Keratinocyte (primary cell): ENCODE data around the gene TBXAS1. TPM values are rescaled to one million over a fixed set of nuclear protein-coding genes. Genes with fewer than 3 reads are reported as not detected.

Experiments used
- DNase-seq: peaks from one replicate; pipeline ENCODE4 v3.0.0-alpha.2; 2011; ENCODE audit warnings: low read depth, missing footprints, low spot score
- FAIRE-seq: peaks from 2 replicates; lab custom pipeline; 2011; peaks lifted over from hg19 to GRCh38; lab: Jason Lieb, UNC
- H2AFZ ChIP-seq: 2 replicates; pipeline ENCODE4 v1.6.0; 2012; ENCODE audit warnings: low read length, control low read depth, inconsistent platforms; ENCODE audit not compliant: control insufficient read depth
- H3K27ac ChIP-seq: 2 replicates; pipeline ENCODE4 v1.5.1; 2011; ENCODE audit warnings: low read length; ENCODE audit not compliant: control insufficient read depth, insufficient read depth
- H3K27me3 ChIP-seq: 3 replicates; pipeline ENCODE4 v1.6.0; 2011; ENCODE audit warnings: low read length; ENCODE audit not compliant: control insufficient read depth, insufficient read depth; ENCODE audit errors: extremely low read depth
- H3K36me3 ChIP-seq, 2 experiments: 2 replicates in 1 of 2; 3 replicates in 1 of 2; pipeline ENCODE4 v1.5.1; 2011; ENCODE audit warnings: low read length in 2 of 2, mild to moderate bottlenecking in 1 of 2; ENCODE audit not compliant: control insufficient read depth in 2 of 2, insufficient read depth in 2 of 2; ENCODE audit errors: extremely low read depth in 1 of 2
- H3K4me1 ChIP-seq: 3 replicates; pipeline ENCODE4 v1.5.1; 2011; ENCODE audit warnings: low read length; ENCODE audit not compliant: control insufficient read depth, insufficient read depth; ENCODE audit errors: extremely low read depth
- H3K4me2 ChIP-seq: 3 replicates; pipeline ENCODE4 v1.6.0; 2011; ENCODE audit warnings: low read depth, low read length; ENCODE audit not compliant: control insufficient read depth, insufficient read depth; ENCODE audit errors: extremely low read depth
- H3K4me3 ChIP-seq, 3 experiments: fragments of 200-600 bp in 1 of 3; sonication (generic) in 1 of 3; 2 replicates in 2 of 3; 3 replicates in 1 of 3; pipeline ENCODE4 v1.5.1; 2011 to 2016; ENCODE audit warnings: low read length in 3 of 3, mild to moderate bottlenecking in 3 of 3, control low read depth in 2 of 3, inconsistent platforms in 1 of 3, low read depth in 1 of 3, mixed read lengths in 1 of 3, mixed run types in 1 of 3, moderate library complexity in 1 of 3; ENCODE audit not compliant: control insufficient read depth in 2 of 3, insufficient read depth in 2 of 3; ENCODE audit errors: extremely low read depth in 1 of 3
- H3K79me2 ChIP-seq: 2 replicates; pipeline ENCODE4 v1.6.0; 2012; ENCODE audit warnings: low read length; ENCODE audit not compliant: control insufficient read depth, insufficient read depth
- H3K9ac ChIP-seq: 3 replicates; pipeline ENCODE4 v1.6.0; 2011; ENCODE audit warnings: low read length; ENCODE audit not compliant: control insufficient read depth, insufficient read depth; ENCODE audit errors: extremely low read depth
- H3K9me1 ChIP-seq: 3 replicates; pipeline ENCODE4 v1.6.0; 2011; ENCODE audit warnings: low read length; ENCODE audit not compliant: control insufficient read depth, insufficient read depth; ENCODE audit errors: extremely low read depth
- H3K9me3 ChIP-seq: 2 replicates; pipeline ENCODE4 v1.5.1; 2012; ENCODE audit warnings: low read depth, low read length; ENCODE audit not compliant: control insufficient read depth
- H4K20me1 ChIP-seq: 3 replicates; pipeline ENCODE4 v1.6.0; 2011; ENCODE audit warnings: low read length; ENCODE audit not compliant: control insufficient read depth, insufficient read depth; ENCODE audit errors: extremely low read depth
- EZH2 ChIP-seq: IDR thresholded peaks from one replicate; pipeline ENCODE4 v1.6.1; 2012; ENCODE audit warnings: inconsistent platforms, mild to moderate bottlenecking, low read length, moderate library complexity
- dilution Hi-C: fragments of 300-500 bp; cut with MboI; formaldehyde crosslinking; loops from one replicate; pipeline ENCODE4 v1.7.0; 2020; ENCODE audit warnings: low sequenced_read_pairs; ENCODE audit not compliant: extremely low pct_ligation_motif_present
- polyA plus RNA-seq, 5 experiments: library from polyadenylated mRNA; depleted of rRNA in 3 of 5; stranded (reverse) in 3 of 5; stranded (forward) in 1 of 5; unstranded in 1 of 5; fragments of >200 nt; gene quantifications; 1 replicate in 1 of 5; 2 replicates in 3 of 5; 3 replicates in 1 of 5; pipeline versions ENCODE4 v1.2.1 to v1.2.3, GENCODE V29; 2011 to 2012; ENCODE audit warnings: missing spikeins in 2 of 5, low read depth in 1 of 5, low replicate concordance in 1 of 5
- TF ChIP-seq, protein P1 (sequence below), 3 experiments: IDR thresholded peaks in 1 of 3; conservative IDR thresholded peaks in 1 of 3; optimal IDR thresholded peaks in 1 of 3; 2 replicates in 2 of 3; 3 replicates in 1 of 3; pipeline versions ENCODE3 to v1.5.1; 2011; ENCODE audit warnings: low read length in 3 of 3, mild to moderate bottlenecking in 3 of 3, moderate library complexity in 2 of 3, control low read depth in 1 of 3, inconsistent platforms in 1 of 3; ENCODE audit not compliant: insufficient read depth in 2 of 3; ENCODE audit errors: extremely low read depth in 1 of 3

Gene TBXAS1
- polyA plus RNA-seq, 1 donor (not counting 4 experiments of a cell fraction or from before 2014, with no cell fraction given) = 2.9 TPM

DNA sequence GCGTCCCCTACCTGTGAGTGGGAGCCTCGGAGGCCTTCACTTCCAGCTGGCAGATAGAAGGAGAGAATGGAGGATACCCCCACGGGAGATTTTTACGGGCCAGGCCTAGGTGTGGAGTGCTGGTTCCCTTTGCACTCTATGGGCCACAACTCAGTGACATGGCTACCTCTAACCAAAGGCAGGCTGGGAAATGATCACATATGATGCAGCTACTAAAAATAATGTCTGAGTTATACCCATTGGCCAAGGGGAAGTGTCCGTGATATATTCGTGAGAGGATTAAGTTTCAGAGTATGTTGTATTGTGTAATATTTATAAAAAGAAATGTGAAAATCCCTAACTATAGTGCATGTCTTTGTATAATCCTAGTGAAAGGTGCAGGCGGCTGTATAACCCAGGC lies 37.7 kb upstream of the TBXAS1 start:
- H2AFZ ChIP-seq = no peak overlapping the region
- no peaks in the 10 kb centered on the region for H3K79me2 ChIP-seq
- TF ChIP-seq, protein P1, sequence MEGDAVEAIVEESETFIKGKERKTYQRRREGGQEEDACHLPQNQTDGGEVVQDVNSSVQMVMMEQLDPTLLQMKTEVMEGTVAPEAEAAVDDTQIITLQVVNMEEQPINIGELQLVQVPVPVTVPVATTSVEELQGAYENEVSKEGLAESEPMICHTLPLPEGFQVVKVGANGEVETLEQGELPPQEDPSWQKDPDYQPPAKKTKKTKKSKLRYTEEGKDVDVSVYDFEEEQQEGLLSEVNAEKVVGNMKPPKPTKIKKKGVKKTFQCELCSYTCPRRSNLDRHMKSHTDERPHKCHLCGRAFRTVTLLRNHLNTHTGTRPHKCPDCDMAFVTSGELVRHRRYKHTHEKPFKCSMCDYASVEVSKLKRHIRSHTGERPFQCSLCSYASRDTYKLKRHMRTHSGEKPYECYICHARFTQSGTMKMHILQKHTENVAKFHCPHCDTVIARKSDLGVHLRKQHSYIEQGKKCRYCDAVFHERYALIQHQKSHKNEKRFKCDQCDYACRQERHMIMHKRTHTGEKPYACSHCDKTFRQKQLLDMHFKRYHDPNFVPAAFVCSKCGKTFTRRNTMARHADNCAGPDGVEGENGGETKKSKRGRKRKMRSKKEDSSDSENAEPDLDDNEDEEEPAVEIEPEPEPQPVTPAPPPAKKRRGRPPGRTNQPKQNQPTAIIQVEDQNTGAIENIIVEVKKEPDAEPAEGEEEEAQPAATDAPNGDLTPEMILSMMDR (optimal IDR thresholded peaks at IDR 0.05 in 1 of 3, IDR thresholded peaks at IDR 0.05 in 1 of 3, conservative IDR thresholded peaks at IDR 0.05 in 1 of 3; ENCODE audit: extremely low read depth in 1 of 3, insufficient read depth in 2 of 3, low read length in 3 of 3) = no peak
- TF ChIP-seq EZH2 = no peak
- dilution Hi-C loops = no loop called here
- no peaks in the 10 kb centered on the region for H3K27me3 ChIP-seq
- no peak overlapping the region for H3K4me3 ChIP-seq
- no peaks in the 10 kb centered on the region for H3K4me1 ChIP-seq
- H3K27ac ChIP-seq = no peak overlapping the region
- no peaks in the 10 kb centered on the region for H3K9me1 ChIP-seq
- H3K9me3 ChIP-seq = no peaks in the 10 kb centered on the region
- FAIRE-seq = no peak
- no peaks in the 10 kb centered on the region for H3K36me3 ChIP-seq
- no peak overlapping the region for H3K4me2 ChIP-seq
- DNase-seq = no peak
- no peak overlapping the region for H3K9ac ChIP-seq
- H4K20me1 ChIP-seq = no peaks in the 10 kb centered on the region

DNA sequence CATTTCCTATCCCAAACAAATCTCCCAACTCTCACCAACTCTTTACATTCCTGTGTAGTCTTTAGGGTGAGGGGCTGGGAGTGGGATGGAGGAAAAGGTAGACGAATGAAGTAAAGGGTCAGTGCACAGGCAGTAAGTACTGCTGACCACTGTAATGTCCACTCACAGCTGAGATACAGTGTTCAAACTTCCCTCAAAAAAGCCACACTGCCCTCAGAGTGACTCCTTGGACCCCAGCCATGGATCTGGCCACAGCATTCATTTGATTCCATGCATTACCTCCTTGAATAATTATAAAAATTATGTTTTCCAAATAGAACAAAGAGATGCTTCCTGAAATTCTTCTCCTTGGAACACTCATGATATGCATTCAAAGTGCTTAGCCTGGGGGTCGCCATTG lies 31.5 kb upstream of the TBXAS1 start:
- H3K27me3 ChIP-seq = no peaks in the 10 kb centered on the region
- no peaks in the 10 kb centered on the region for H3K36me3 ChIP-seq
- H3K4me1 ChIP-seq = peaks cover 10% of the 10 kb centered on the region
- H2AFZ ChIP-seq = no peak overlapping the region
- H4K20me1 ChIP-seq = no peaks in the 10 kb centered on the region
- no peak overlapping the region for H3K4me3 ChIP-seq
- DNase-seq (no peak), FAIRE-seq (no peak)
- no peaks in the 10 kb centered on the region for H3K79me2 ChIP-seq
- no peak overlapping the region for H3K4me2 ChIP-seq
- no peaks in the 10 kb centered on the region for H3K9me1 ChIP-seq
- no peak for TF ChIP-seq EZH2
- TF ChIP-seq, protein P1 (optimal IDR thresholded peaks at IDR 0.05 in 1 of 3, IDR thresholded peaks at IDR 0.05 in 1 of 3, conservative IDR thresholded peaks at IDR 0.05 in 1 of 3; ENCODE audit: extremely low read depth in 1 of 3, insufficient read depth in 2 of 3, low read length in 3 of 3) = no peak
- H3K9ac ChIP-seq = no peak overlapping the region
- no peaks in the 10 kb centered on the region for H3K9me3 ChIP-seq
- no peak overlapping the region for H3K27ac ChIP-seq
- dilution Hi-C loops = no loop called here
